Measurements from ENCODE around the gene VPS26C.

DNA sequence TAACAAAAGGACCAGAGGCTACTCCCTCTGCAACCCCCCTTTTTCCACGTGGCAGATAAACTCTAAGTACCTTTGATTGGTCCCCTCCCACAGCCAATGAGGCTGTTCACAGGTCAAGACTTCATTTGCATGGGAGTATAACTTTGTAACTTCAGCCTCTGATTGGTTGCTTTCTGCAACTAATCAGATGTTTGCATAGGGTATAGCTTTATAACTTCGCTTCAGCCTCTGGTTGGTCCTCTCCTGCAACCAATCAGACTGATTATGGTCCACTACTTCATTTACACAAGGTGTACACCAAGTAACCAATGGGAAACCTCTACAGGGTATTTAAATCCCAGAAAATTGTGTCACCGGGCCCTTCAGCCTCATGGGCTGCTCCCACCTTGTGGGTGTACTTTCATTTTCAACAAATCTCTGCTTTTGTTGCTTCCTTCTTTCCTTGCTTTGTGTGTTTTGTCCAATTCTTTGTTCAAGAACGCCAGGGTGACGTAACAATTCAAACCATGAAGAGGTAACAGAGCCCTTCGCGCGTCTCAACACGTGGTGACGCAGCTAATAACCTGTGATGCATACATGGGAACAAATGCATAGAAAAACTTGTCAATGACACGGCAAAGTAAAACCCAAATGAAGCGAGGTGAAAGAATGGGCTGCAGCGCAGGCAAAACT is 47.2 kb downstream of the VPS26C start:
- TF ChIP-seq, protein P1, sequence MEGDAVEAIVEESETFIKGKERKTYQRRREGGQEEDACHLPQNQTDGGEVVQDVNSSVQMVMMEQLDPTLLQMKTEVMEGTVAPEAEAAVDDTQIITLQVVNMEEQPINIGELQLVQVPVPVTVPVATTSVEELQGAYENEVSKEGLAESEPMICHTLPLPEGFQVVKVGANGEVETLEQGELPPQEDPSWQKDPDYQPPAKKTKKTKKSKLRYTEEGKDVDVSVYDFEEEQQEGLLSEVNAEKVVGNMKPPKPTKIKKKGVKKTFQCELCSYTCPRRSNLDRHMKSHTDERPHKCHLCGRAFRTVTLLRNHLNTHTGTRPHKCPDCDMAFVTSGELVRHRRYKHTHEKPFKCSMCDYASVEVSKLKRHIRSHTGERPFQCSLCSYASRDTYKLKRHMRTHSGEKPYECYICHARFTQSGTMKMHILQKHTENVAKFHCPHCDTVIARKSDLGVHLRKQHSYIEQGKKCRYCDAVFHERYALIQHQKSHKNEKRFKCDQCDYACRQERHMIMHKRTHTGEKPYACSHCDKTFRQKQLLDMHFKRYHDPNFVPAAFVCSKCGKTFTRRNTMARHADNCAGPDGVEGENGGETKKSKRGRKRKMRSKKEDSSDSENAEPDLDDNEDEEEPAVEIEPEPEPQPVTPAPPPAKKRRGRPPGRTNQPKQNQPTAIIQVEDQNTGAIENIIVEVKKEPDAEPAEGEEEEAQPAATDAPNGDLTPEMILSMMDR (IDR thresholded peaks at IDR 0.05; ENCODE audit: low read depth, low read length, poor library complexity, severe bottlenecking) = no peak
- TF ChIP-seq EZH2phosphoT487 (IDR thresholded peaks at IDR 0.05; ENCODE audit: borderline replicate concordance, low read length) = no peak
